ENCODE data around the gene TGM2. TPM values are rescaled to one million over a fixed set of nuclear protein-coding genes. Genes with fewer than 3 reads are reported as not detected.
A peak's percentile ranks its signal among the peaks of the same experiment; 100 is the strongest.

TGM2 gene
- polyA plus RNA-seq (2013, experiment 1 of 2; ENCODE audit: insufficient read length) = 25.3 TPM
- 28.7 TPM for polyA plus RNA-seq (2013, experiment 2 of 2; ENCODE audit: insufficient read length)

- DNase-seq = peak; percentile 41
These were observed at the start of gene TGM2 for GRCh38 chr20:38165089-38165965. TSS of gene TGM2 (minus strand) at chr20:38165270. CDS start at chr20:38165198, 72 bp downstream.

GRCh38 chr20:38214256-38215193, 49.5 kb upstream of the TGM2 start:
- DNase-seq = no peak

- DNase-seq = no peak
These were observed 48.5 kb upstream of the TGM2 start for GRCh38 chr20:38213607-38213940.

- DNase-seq = no peak
These were observed 47.9 kb upstream of the TGM2 start for GRCh38 chr20:38212806-38213606.

- no peak for DNase-seq
These were observed 46.4 kb upstream of the TGM2 start for GRCh38 chr20:38211200-38212097.

GRCh38 chr20:38210741-38211140, 45.7 kb upstream of the TGM2 start:
- DNase-seq = no peak

- no peak for DNase-seq
These were observed 44.8 kb upstream of the TGM2 start for GRCh38 chr20:38209736-38210405.

- no peak for DNase-seq
These were observed 44.1 kb upstream of the TGM2 start for GRCh38 chr20:38209054-38209675.

- no peak for DNase-seq
These were observed 43.5 kb upstream of the TGM2 start for GRCh38 chr20:38208523-38208922.

- no peak for DNase-seq
These were observed 43.0 kb upstream of the TGM2 start for GRCh38 chr20:38208088-38208487.

- DNase-seq = no peak
These were observed 42.6 kb upstream of the TGM2 start for GRCh38 chr20:38207621-38208020.

- no peak for DNase-seq
These were observed 39.9 kb upstream of the TGM2 start for GRCh38 chr20:38205001-38205400.

- DNase-seq = no peak
These were observed 38.9 kb upstream of the TGM2 start for GRCh38 chr20:38203981-38204357.

- no peak for DNase-seq
These were observed 38.4 kb upstream of the TGM2 start for GRCh38 chr20:38203337-38203980.

- DNase-seq = no peak
These were observed 37.9 kb upstream of the TGM2 start for GRCh38 chr20:38202982-38203293.

GRCh38 chr20:38202153-38202981, 37.3 kb upstream of the TGM2 start:
- no peak for DNase-seq

- DNase-seq = peak; percentile 75
These were observed 36.3 kb upstream of the TGM2 start for GRCh38 chr20:38201356-38201755.

GRCh38 chr20:38200646-38201045, 35.6 kb upstream of the TGM2 start:
- no peak for DNase-seq

All from fibroblast of skin of abdomen (primary cell).